GM12878 (cell line): ENCODE data around the gene ELAVL3.

Experiments
- CTCF ChIP-seq, 3 experiments: IDR thresholded peaks in 2 of 3; conservative IDR thresholded peaks in 1 of 3; 2 replicates each; pipeline ENCODE4 v1.5.1; 2011; ENCODE audit warnings: low read depth in 3 of 3, low read length in 3 of 3, mild to moderate bottlenecking in 3 of 3, control low read depth in 2 of 3, moderate library complexity in 2 of 3, inconsistent platforms in 1 of 3, mixed read lengths in 1 of 3; ENCODE audit not compliant: control insufficient read depth in 2 of 3, insufficient read depth in 1 of 3; ENCODE audit errors: extremely low read depth in 1 of 3
- EZH2 ChIP-seq: IDR thresholded peaks from 2 replicates; pipeline ENCODE4 v1.6.1; 2012; ENCODE audit warnings: low read depth, mild to moderate bottlenecking, control low read depth, inconsistent platforms, low read length, borderline replicate concordance; ENCODE audit not compliant: control insufficient read depth
- FOS ChIP-seq: IDR thresholded peaks from 3 replicates; pipeline ENCODE4 v1.6.1; 2011; ENCODE audit warnings: borderline replicate concordance; ENCODE audit not compliant: insufficient read length; ENCODE audit errors: extremely low read depth
- PAX8 ChIP-seq: fragments of 450-650 bp; IDR thresholded peaks from 2 replicates; pipeline ENCODE4 v1.6.1; 2017; ENCODE audit warnings: mild to moderate bottlenecking, moderate library complexity
- RB1 ChIP-seq: fragments of 450-650 bp; formaldehyde crosslinking; IDR thresholded peaks from 2 replicates; pipeline ENCODE4 v1.6.1; 2017; ENCODE audit warnings: mild to moderate bottlenecking, borderline replicate concordance
- YY1 ChIP-seq: IDR thresholded peaks from 2 replicates; pipeline ENCODE4 v1.6.1; 2011; ENCODE audit warnings: low read depth, mild to moderate bottlenecking, low read length

GRCh38 chr19:11530432-11530831, 49.6 kb upstream of the ELAVL3 start:
- TF ChIP-seq CTCF (IDR thresholded peaks at IDR 0.05 in 2 of 3, conservative IDR thresholded peaks at IDR 0.05 in 1 of 3; ENCODE audit: control insufficient read depth in 2 of 3, extremely low read depth in 1 of 3, insufficient read depth in 1 of 3, low read depth in 3 of 3, low read length in 3 of 3) (0 out of 6 replicates have a peak, but pooled peaks of 2 of the 3 experiments have one; percentile 4 to 5), FOS (no peak), PAX8 (no peak), YY1 (no peak), EZH2 (no peak), RB1 (no peak)
